Skeletal muscle tissue (tissue), 4 donors: ENCODE results near the gene ACOT13. TPM values are rescaled to one million over a fixed set of nuclear protein-coding genes. Genes with fewer than 3 reads are reported as not detected.
"Not testable (repeated sequence)": the region's sequence is repeated elsewhere in the genome, so short reads cannot be mapped to it uniquely, and the experiment has no call there.

Experiments used
- H3K27ac ChIP-seq: one replicate; pipeline ENCODE4 v1.7.0; 2013; ENCODE audit warnings: mild to moderate bottlenecking, low read depth, low read length, inconsistent platforms
- H3K27me3 ChIP-seq, 3 donors: one replicate each; pipeline ENCODE4 v1.7.0; 2013; ENCODE audit warnings: low read length in 3 of 3; ENCODE audit not compliant: control insufficient read depth in 3 of 3, insufficient read depth in 3 of 3
- H3K36me3 ChIP-seq, 3 donors: one replicate each; pipeline ENCODE4 v1.7.0; 2013; ENCODE audit warnings: low read length in 3 of 3; ENCODE audit not compliant: control insufficient read depth in 3 of 3, insufficient read depth in 3 of 3
- H3K4me1 ChIP-seq, 3 donors: one replicate each; pipeline ENCODE4 v1.7.0; 2013; ENCODE audit warnings: low read length in 3 of 3, mild to moderate bottlenecking in 3 of 3; ENCODE audit not compliant: control insufficient read depth in 3 of 3, insufficient read depth in 3 of 3
- H3K4me3 ChIP-seq, 3 donors: one replicate each; pipeline ENCODE4 v1.7.0; 2013; ENCODE audit warnings: low read length in 3 of 3
- H3K9ac ChIP-seq, 3 donors: one replicate each; pipeline ENCODE4 v1.7.0; 2013; ENCODE audit warnings: low read length in 3 of 3, mild to moderate bottlenecking in 3 of 3, moderate library complexity in 2 of 3, low read depth in 1 of 3
- H3K9me3 ChIP-seq, 3 donors: one replicate each; pipeline ENCODE4 v1.7.0; 2013; ENCODE audit warnings: low read length in 3 of 3; ENCODE audit not compliant: control insufficient read depth in 3 of 3
- total RNA-seq: library from RNA; depleted of rRNA; stranded (reverse); fragments of >200 nt; gene quantifications from one replicate; pipeline ENCODE4 v1.2.3, GENCODE V29; 2014
- donor health status: Osteomylitis.

The ACOT13 gene
- total RNA-seq, 1 donor from 2014 or later = 4.7 TPM

GRCh38 chr6:24720131-24720603 is 53.3 kb downstream of the ACOT13 start:
- H3K27me3 ChIP-seq = no peaks in the 10 kb centered on the region
- peaks cover 17 to 28% (median 23%) of the 10 kb centered on the region in 3 donors for H3K4me1 ChIP-seq
- H3K4me3 ChIP-seq = peak overlapping the region; percentile 83 to 97 (median 91)
- peak overlapping the region; percentile 99 to 100 (median 100) for H3K9ac ChIP-seq
- no peaks in the 10 kb centered on the region for H3K9me3 ChIP-seq
- peaks cover 7 to 10% (median 9%) of the 10 kb centered on the region in 3 donors for H3K36me3 ChIP-seq
- peak overlapping the region; percentile 100 for H3K27ac ChIP-seq

DNA sequence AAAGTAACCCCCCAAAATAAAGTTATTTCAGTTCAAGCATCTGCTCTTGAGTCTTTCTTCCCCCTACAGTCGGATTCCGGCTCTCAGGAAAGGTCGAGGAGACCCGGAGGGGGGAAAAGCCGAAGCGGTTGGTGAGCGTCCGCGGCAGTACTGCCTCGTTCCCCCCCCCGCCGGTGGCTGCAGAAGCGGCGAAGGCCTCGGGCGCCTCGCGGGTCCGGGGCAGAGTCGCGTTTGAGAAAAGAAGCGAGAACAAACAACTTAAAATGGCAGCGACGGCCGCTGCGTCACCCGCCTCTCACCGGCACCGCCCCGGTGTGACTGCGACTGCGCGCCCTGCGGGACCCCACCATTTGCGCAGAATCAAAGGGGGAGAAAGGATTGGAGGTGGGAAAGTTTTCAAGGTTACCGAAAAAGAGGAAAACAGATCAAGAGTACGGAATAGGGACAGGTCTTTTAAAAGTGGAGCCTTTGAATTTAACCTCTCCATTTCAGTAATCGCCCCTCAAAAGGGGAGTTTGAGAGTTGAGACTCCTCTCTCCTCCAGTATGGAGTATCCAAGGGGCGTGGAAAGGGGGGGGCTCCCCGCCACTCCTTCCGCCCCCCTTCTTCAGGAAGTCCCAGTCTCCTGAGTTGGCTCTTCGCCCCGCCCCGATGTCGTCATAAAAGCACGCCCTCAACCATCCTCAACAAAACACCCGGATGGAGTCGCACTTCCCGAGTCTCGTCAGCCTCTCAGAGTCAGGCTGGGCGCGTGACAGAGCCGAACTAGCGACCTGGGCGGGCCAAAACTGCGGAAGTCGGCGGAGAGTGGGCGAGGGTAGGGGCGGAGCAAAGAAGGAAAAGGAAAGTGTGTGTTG is 54.0 kb downstream of the ACOT13 start:
- H3K36me3 ChIP-seq = peaks cover 4 to 6% (median 4%) of the 10 kb centered on the region in 3 donors
- H3K9me3 ChIP-seq = no peaks in the 10 kb centered on the region

GRCh38 chr6:24721461-24722215 is 54.8 kb downstream of the ACOT13 start:
- H3K9ac ChIP-seq = peak overlapping the region; percentile 79 to 95 (median 86)
- peaks cover 0 to 2% (median 0%) of the 10 kb centered on the region in 3 donors for H3K36me3 ChIP-seq
- peak overlapping the region; percentile 100 for H3K27ac ChIP-seq
- peak overlapping the region; percentile 78 to 89 (median 88) for H3K4me3 ChIP-seq
- no peaks in the 10 kb centered on the region for H3K27me3 ChIP-seq
- no peaks in the 10 kb centered on the region for H3K9me3 ChIP-seq
- H3K4me1 ChIP-seq = peaks cover 8 to 19% (median 17%) of the 10 kb centered on the region in 3 donors

More for the DNA sequence above, 54.0 kb downstream of the ACOT13 start:
- peaks cover 12 to 26% (median 23%) of the 10 kb centered on the region in 3 donors for H3K4me1 ChIP-seq
- peak overlapping the region; percentile 88 to 97 (median 91) for H3K4me3 ChIP-seq
- H3K9ac ChIP-seq = peak overlapping the region; percentile 99 to 100 (median 100)
- H3K27ac ChIP-seq = peak overlapping the region; percentile 100
- no peaks in the 10 kb centered on the region for H3K27me3 ChIP-seq

GRCh38 chr6:24723270-24723669 is 56.4 kb downstream of the ACOT13 start:
- peaks cover 0 to 11% (median 7%) of the 10 kb centered on the region in 3 donors for H3K4me1 ChIP-seq
- no peaks in the 10 kb centered on the region for H3K9me3 ChIP-seq
- peaks cover 0 to 2% (median 0%) of the 10 kb centered on the region in 3 donors for H3K36me3 ChIP-seq
- no peak overlapping the region for H3K9ac ChIP-seq
- no peak overlapping the region for H3K27ac ChIP-seq
- no peaks in the 10 kb centered on the region for H3K27me3 ChIP-seq
- no peak overlapping the region for H3K4me3 ChIP-seq

DNA sequence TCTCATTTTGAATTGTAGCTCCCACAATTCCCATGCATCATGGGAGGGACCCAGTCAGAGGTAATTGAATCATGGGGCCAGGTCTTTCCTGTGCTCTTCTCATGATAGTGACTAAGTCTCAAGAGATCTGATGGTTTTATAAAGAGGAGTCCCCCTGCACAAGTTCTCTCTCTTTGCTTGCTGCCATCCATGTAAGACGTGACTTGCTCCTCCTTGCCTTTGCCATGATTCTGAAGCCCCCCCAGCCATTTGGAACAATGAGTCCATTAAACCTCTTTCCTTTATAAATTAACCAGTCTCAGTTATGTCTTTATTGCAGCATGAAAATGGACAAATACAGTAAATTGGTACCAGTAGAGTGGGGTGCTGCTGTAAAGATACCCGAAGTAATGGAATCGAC is 63.8 kb downstream of the ACOT13 start:
- not testable (repeated sequence) for H3K9me3 ChIP-seq, H3K4me3 ChIP-seq, H3K9ac ChIP-seq, H3K27me3 ChIP-seq, H3K36me3 ChIP-seq, H3K4me1 ChIP-seq, H3K27ac ChIP-seq

DNA sequence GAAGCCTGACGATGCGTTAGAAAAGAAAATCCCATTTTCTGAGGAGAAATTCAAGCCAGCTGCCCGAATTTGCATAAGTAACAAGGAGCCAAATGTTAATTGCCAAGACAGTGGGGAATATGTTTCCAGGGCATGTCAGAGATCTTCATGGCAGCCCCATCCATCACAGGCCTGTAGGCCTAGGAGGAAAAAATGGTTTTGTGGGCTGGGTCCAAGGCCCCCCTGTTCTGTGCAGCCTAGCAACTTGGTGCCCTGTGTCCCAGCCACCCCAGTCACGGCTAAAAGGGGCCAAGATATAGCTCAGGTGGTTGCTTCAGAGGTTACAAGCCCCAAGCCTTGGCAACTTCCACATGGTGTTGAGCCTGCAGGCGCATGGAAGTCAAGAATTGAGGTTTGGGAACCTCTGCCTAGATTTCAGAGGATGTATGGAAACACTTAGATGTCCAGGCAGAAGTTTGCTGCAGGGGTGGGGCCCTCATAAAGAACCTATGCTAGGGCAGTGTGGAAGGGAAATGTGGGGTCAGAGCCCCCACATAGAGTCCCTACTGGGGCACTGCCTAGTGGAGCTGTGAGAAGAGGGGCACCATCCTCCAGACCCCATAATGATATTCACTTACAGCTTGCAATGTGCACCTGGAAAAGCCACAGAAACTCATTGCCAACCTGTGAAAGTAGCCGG is 64.7 kb downstream of the ACOT13 start:
- H3K36me3 ChIP-seq, H3K4me1 ChIP-seq, H3K4me3 ChIP-seq: not testable (repeated sequence)

GRCh38 chr6:24734166-24734565 is 67.3 kb downstream of the ACOT13 start:
- no peaks in the 10 kb centered on the region for H3K4me1 ChIP-seq
- no peaks in the 10 kb centered on the region for H3K27me3 ChIP-seq
- H3K27ac ChIP-seq = no peak overlapping the region
- peaks cover 0 to 8% (median 3%) of the 10 kb centered on the region in 3 donors for H3K9me3 ChIP-seq
- no peak overlapping the region for H3K4me3 ChIP-seq
- H3K9ac ChIP-seq = no peak overlapping the region
- H3K36me3 ChIP-seq = no peaks in the 10 kb centered on the region

More for the DNA sequence above, 64.7 kb downstream of the ACOT13 start:
- H3K27me3 ChIP-seq, H3K9ac ChIP-seq, H3K27ac ChIP-seq, H3K9me3 ChIP-seq: not testable (repeated sequence)

GRCh38 chr6:24734710-24735109 is 67.8 kb downstream of the ACOT13 start:
- H3K27me3 ChIP-seq, H3K4me3 ChIP-seq, H3K36me3 ChIP-seq, H3K27ac ChIP-seq, H3K9me3 ChIP-seq, H3K4me1 ChIP-seq, H3K9ac ChIP-seq: not testable (repeated sequence)

DNA sequence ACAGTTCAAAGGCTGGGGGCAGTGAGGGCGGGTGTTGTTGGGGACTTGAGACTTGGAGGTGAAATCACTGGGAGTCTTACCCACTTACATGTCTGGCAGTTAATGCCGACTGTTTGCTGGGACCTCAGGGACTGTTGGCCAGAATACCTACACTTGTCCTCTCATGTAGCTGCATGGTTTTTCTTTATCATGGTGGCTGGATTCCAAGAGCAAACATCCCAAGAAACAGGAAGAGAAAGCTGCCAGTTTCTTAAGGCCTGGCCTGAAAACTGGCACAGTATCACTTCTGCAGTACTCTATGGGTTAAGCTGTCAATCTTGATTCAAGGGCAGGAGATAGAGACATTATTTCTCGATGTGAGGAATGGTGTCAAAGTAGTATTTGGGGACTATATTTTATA is 71.9 kb downstream of the ACOT13 start:
- no peak overlapping the region for H3K4me3 ChIP-seq
- H3K27me3 ChIP-seq = no peaks in the 10 kb centered on the region
- H3K27ac ChIP-seq = no peak overlapping the region
- no peaks in the 10 kb centered on the region for H3K36me3 ChIP-seq
- no peaks in the 10 kb centered on the region for H3K9me3 ChIP-seq
- no peaks in the 10 kb centered on the region for H3K4me1 ChIP-seq
- no peak overlapping the region for H3K9ac ChIP-seq
